Stimulated activated CD8-positive, alpha-beta memory T cell treated with anti-CD3 and anti-CD28 coated beads, Interleukin-12 subunit alpha, Interleukin-12 subunit beta, amount 100 ng/mL, for 1 hour (primary cell): ENCODE results near the gene NOL4L.

Source experiments
- DNase-seq: peaks from one replicate; pipeline ENCODE4 v3.0.0-alpha.2; 2020; ENCODE audit warnings: low read depth

The NOL4L gene

GRCh38 chr20:32444474-32445220 is 140.5 kb downstream of the NOL4L start:
- no peak for DNase-seq

- DNase-seq, result no peak
These were observed 141.7 kb downstream of the NOL4L start for GRCh38 chr20:32443386-32443974.

GRCh38 chr20:32442630-32443373 is 142.3 kb downstream of the NOL4L start:
- DNase-seq, result no peak

GRCh38 chr20:32441638-32442037 is 143.5 kb downstream of the NOL4L start:
- no peak for DNase-seq

- DNase-seq, result no peak
These were observed 144.4 kb downstream of the NOL4L start for GRCh38 chr20:32440758-32441078.

GRCh38 chr20:32440069-32440757 is 144.9 kb downstream of the NOL4L start:
- no peak for DNase-seq

GRCh38 chr20:32439132-32439829 is 145.9 kb downstream of the NOL4L start:
- DNase-seq, result no peak

- DNase-seq, result no peak
These were observed 146.7 kb downstream of the NOL4L start for GRCh38 chr20:32438331-32438858.

- no peak for DNase-seq
These were observed 147.6 kb downstream of the NOL4L start for GRCh38 chr20:32437391-32438074.

GRCh38 chr20:32436968-32437367 is 148.2 kb downstream of the NOL4L start:
- DNase-seq, result no peak

GRCh38 chr20:32436142-32436861 is 148.8 kb downstream of the NOL4L start:
- DNase-seq, result no peak

- DNase-seq, result no peak
These were observed 149.6 kb downstream of the NOL4L start for GRCh38 chr20:32435449-32436107.

GRCh38 chr20:32434434-32434833 is 150.7 kb downstream of the NOL4L start:
- DNase-seq, result no peak

GRCh38 chr20:32433311-32434021 is 151.7 kb downstream of the NOL4L start:
- DNase-seq, result no peak

GRCh38 chr20:32432277-32432676 is 152.9 kb downstream of the NOL4L start:
- DNase-seq, result no peak

GRCh38 chr20:32431457-32431856 is 153.7 kb downstream of the NOL4L start:
- no peak for DNase-seq

- DNase-seq, result no peak
These were observed 155.3 kb downstream of the NOL4L start for GRCh38 chr20:32429745-32430360.

GRCh38 chr20:32429343-32429742 is 155.8 kb downstream of the NOL4L start:
- DNase-seq, result no peak

GRCh38 chr20:32427996-32428395 is 157.1 kb downstream of the NOL4L start:
- no peak for DNase-seq
